ENCODE results near the gene SNX6. TPM values are rescaled to one million over a fixed set of nuclear protein-coding genes. Genes with fewer than 3 reads are reported as not detected.

The SNX6 gene
- total RNA-seq, 1 experiment from 2014 or later: 69.3 TPM

GRCh38 chr14:34596891-34597290, 33.1 kb downstream of the SNX6 start:
- H2AK5ac ChIP-seq (ENCODE audit: insufficient read length, low read length): no peak overlapping the region
- no peaks in the 10 kb centered on the region for H3K27me3 ChIP-seq (ENCODE audit: insufficient read depth, low read length)
- H3K23ac ChIP-seq (ENCODE audit: insufficient read length, low read depth, low read length): no peak overlapping the region
- Mint-ChIP-seq H3K9me3 (no peaks in the 10 kb centered on the region), H3K27me3 (ENCODE audit: low read depth) (no peaks in the 10 kb centered on the region), H3K4me1 (no peaks in the 10 kb centered on the region), H3K27ac (no peak overlapping the region; a peak in 1 of 7 replicates), H3K4me3 (no peak overlapping the region), H3K36me3 (ENCODE audit: insufficient read depth in 1 of 3, low read depth in 3 of 3) (peaks cover 39 to 81% (median 78%) of the 10 kb centered on the region in 3 experiments; a peak in 6 of 7 replicates)
- H2BK5ac ChIP-seq (ENCODE audit: insufficient read length, low read length): no peak overlapping the region
- H4K5ac ChIP-seq (ENCODE audit: insufficient read length, low read depth, low read length): no peak overlapping the region
- no peak overlapping the region for H4K91ac ChIP-seq (ENCODE audit: insufficient read length, low read depth, low read length)
- H3T11ph ChIP-seq (ENCODE audit: low read length): no peak overlapping the region
- no peak overlapping the region for H2BK20ac ChIP-seq (ENCODE audit: low read depth, low read length, poor library complexity, severe bottlenecking)
- H3K27ac ChIP-seq (ENCODE audit: insufficient read length, low read depth, low read length): no peak overlapping the region
- H3K56ac ChIP-seq (ENCODE audit: insufficient read length, low read depth, low read length): no peak overlapping the region
- no peaks in the 10 kb centered on the region for H3K79me1 ChIP-seq (ENCODE audit: insufficient read depth, low read depth, low read length, poor library complexity, severe bottlenecking)
- H3K9ac ChIP-seq (ENCODE audit: extremely low read depth, insufficient read length, low read length): no peak overlapping the region
- no CpG with 5 or more reads among the region's 3 CpGs for WGBS (ENCODE audit: extremely low coverage, insufficient read length, low lambda C conversion rate)
- H3K23me2 ChIP-seq (ENCODE audit: insufficient read length, low read depth, low read length, poor library complexity, severe bottlenecking): no peaks in the 10 kb centered on the region
- no peak overlapping the region for H4K8ac ChIP-seq (replicated peaks; ENCODE audit: insufficient read length, low read depth, low read length)
- DNase-seq: no peak
- no peaks in the 10 kb centered on the region for H3K79me2 ChIP-seq (ENCODE audit: insufficient read depth, low read length)
- no peak overlapping the region for H2AFZ ChIP-seq (ENCODE audit: low read length)
- peaks cover 3% of the 10 kb centered on the region for H4K20me1 ChIP-seq (ENCODE audit: control insufficient read depth, insufficient read depth, insufficient read length)
- no peak overlapping the region for H3K18ac ChIP-seq (ENCODE audit: insufficient read length, low read depth, low read length)
- H3K9me3 ChIP-seq (ENCODE audit: control insufficient read depth, low read depth, low read length): no peaks in the 10 kb centered on the region
- H2BK12ac ChIP-seq (ENCODE audit: insufficient read length, low read depth, low read length): no peak overlapping the region
- H2BK120ac ChIP-seq (ENCODE audit: low read depth, low read length, poor library complexity, severe bottlenecking): no peak overlapping the region
- no peak overlapping the region for H2BK15ac ChIP-seq (ENCODE audit: low read depth, low read length)
- TF ChIP-seq CTCF (conservative IDR thresholded peaks at IDR 0.05): no peak
- no peaks in the 10 kb centered on the region for H3K4me1 ChIP-seq (ENCODE audit: insufficient read depth, low read length)
- no peak overlapping the region for H3K4ac ChIP-seq (ENCODE audit: low read depth, low read length)
- H3K4me2 ChIP-seq (ENCODE audit: insufficient read depth, insufficient read length, low read length): no peak overlapping the region
- no peak overlapping the region for H3K14ac ChIP-seq (ENCODE audit: insufficient read depth, low read length)

Data from H9 (cell line).